NCI-H510A treated with DMSO at 0.1 percent for 48 hours (cell line): Measurements from ENCODE around the gene CCDC51.
A peak's percentile ranks its signal among the peaks of the same experiment; 100 is the strongest.
"Not testable (repeated sequence)": the region's sequence is repeated elsewhere in the genome, so short reads cannot be mapped to it uniquely, and the experiment has no call there.

Experiments used
- DNase-seq: peaks from one replicate; lab custom pipeline; 2025; lab: John Stamatoyannopoulos, UW

Gene CCDC51

GRCh38 chr3:48439820-48440589, at the start of gene CCDC51, which contains the start of gene TMA7:
Gene CCDC51 (minus strand): TSS chr3:48440119. CDS start chr3:48435128, 4,991 bp downstream.
Gene TMA7 (plus strand): TSS chr3:48440257. CDS start chr3:48440297, 40 bp downstream.
- peak; percentile 87 for DNase-seq

GRCh38 chr3:48486952-48487351, 47.0 kb upstream of the CCDC51 start:
- no peak for DNase-seq

GRCh38 chr3:48482822-48483221, 42.9 kb upstream of the CCDC51 start:
- DNase-seq: not testable (repeated sequence)

- DNase-seq: not testable (repeated sequence)
Measured at GRCh38 chr3:48480891-48481290, 41.0 kb upstream of the CCDC51 start.

- no peak for DNase-seq
Measured at GRCh38 chr3:48478626-48479555, 39.0 kb upstream of the CCDC51 start.

GRCh38 chr3:48477959-48478520, 38.1 kb upstream of the CCDC51 start:
- DNase-seq: no peak

GRCh38 chr3:48476426-48477053, 36.6 kb upstream of the CCDC51 start:
- no peak for DNase-seq

- DNase-seq: no peak
Measured at GRCh38 chr3:48475188-48475587, 35.3 kb upstream of the CCDC51 start.

GRCh38 chr3:48474619-48475018, 34.7 kb upstream of the CCDC51 start:
- no peak for DNase-seq

- not testable (repeated sequence) for DNase-seq
Measured at GRCh38 chr3:48474031-48474430, 34.1 kb upstream of the CCDC51 start.

GRCh38 chr3:48473617-48473952, 33.7 kb upstream of the CCDC51 start:
- DNase-seq: no peak

- DNase-seq: peak; percentile 59
Measured at GRCh38 chr3:48472923-48473616, 33.2 kb upstream of the CCDC51 start.

- no peak for DNase-seq
Measured at GRCh38 chr3:48472673-48472922, 32.7 kb upstream of the CCDC51 start.

- DNase-seq: no peak
Measured at GRCh38 chr3:48470286-48470685, 30.4 kb upstream of the CCDC51 start.

- DNase-seq: no peak
Measured at GRCh38 chr3:48469046-48469915, 29.4 kb upstream of the CCDC51 start.

- no peak for DNase-seq
Measured at GRCh38 chr3:48468329-48468731, 28.4 kb upstream of the CCDC51 start.

- DNase-seq: no peak
Measured at GRCh38 chr3:48467473-48468267, 27.8 kb upstream of the CCDC51 start.

- no peak for DNase-seq
Measured at GRCh38 chr3:48467110-48467454, 27.2 kb upstream of the CCDC51 start.

- DNase-seq: no peak
Measured at GRCh38 chr3:48466386-48467109, 26.6 kb upstream of the CCDC51 start.
